Germinal center (tissue), 1 donor: ENCODE results near the gene PCSK4.
"Not testable (repeated sequence)": the region's sequence is repeated elsewhere in the genome, so short reads cannot be mapped to it uniquely, and the experiment has no call there.

ENCODE experiments used
- DNase-seq: peaks from one replicate; pipeline ENCODE4 v3.0.0; 2012; ENCODE audit warnings: mixed read lengths, low spot score

Gene PCSK4

GRCh38 chr19:1522061-1522460 is 31.9 kb upstream of the PCSK4 start:
- no peak for DNase-seq

DNA sequence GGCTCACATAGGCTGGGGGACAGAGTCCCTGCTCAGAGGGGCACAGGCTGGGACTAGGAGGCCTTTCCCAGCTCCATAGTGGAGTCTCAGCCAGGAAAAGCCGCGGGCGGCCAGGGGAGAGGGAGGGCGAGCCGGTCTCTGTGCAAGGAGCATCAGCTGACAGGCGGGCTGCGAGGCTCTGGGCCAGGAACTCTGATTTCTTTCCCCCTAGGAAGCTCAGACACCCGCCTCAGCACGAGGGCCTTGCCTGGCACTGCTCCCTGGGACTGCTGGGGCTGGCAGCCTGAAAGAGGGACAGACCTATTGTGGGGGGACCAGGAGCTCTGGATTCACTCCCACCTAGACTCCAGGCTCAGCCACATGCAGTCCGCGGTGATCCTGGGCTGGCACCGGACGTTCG is 31.5 kb upstream of the PCSK4 start:
- no peak for DNase-seq

- no peak for DNase-seq
Observed at GRCh38 chr19:1520203-1520780, 30.1 kb upstream of the PCSK4 start.

DNA sequence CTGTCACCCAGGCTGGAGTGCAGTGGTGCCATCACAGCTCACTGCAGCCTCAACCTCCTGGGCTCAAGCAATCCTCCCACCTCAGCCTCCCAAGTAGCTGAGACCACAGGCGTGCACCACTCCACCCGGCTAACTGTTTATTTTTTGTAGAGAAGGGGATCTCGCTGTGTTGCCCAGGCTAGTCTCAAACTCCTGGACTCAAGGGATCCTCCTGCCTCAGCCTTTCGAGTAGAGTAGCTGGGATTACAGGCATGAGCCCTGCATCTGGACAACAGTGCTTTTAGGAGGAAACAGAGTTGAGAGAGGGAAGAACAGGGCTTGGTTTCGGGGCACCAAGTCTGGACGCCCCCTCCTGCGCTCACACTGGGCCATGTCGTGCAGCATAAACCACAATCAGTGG is 29.7 kb upstream of the PCSK4 start:
- DNase-seq: not testable (repeated sequence)

GRCh38 chr19:1518471-1518870 is 28.3 kb upstream of the PCSK4 start:
- no peak for DNase-seq

DNA sequence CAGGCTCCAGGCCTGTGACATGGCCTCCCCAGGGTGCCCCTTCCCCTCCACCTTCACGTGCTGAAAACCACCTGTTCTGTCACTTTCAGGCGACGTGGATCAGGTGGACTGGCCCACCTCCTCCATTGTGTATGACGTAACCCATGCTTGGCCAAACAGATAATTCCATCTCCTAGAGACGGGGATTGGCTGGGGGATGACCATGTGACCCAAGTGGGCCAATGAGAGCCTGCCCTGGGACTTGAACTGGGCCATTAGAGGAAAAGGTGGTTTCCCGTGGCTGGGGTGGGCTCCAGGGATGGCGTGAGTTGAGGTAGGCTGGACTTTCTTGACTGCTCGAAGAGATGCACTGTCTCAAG is 26.2 kb upstream of the PCSK4 start:
- DNase-seq: no peak

DNA sequence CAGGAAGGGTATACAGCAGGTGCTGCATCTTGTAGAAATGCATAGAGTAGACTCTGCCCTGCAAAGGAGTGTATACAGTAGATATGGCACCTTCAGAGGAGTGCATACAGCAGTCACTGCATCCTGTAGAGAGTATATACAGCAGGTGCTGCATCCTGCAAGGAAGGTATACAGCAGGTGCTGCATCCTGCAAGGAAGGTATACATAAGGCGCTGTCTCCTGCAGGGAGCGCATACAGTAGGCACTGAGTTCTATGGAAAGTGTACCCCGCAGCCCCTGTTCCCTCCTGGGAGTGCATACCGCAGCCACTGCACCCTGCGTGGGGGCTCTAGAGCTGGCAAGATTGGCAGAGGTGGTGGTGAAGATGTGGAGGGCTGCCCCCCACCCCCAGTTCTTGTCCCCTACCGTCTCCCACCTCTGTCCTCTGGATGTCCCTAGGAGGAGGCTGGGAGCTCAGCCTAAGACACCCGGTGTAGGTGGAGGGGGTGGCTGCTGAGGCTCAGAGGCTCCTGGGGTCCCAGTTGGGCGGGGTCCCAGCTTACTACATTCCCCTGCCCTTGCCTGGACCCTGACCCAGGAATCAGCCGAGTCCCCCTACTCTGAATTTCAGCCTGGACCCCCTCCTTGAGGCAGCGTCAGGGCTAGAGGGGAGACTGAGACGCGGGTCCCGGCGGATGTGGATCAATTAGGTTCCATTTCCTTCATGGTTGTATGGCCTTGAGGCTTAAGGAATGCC is 25.0 kb upstream of the PCSK4 start:
- DNase-seq: no peak

- no peak for DNase-seq
Observed at GRCh38 chr19:1514295-1514661, 24.1 kb upstream of the PCSK4 start.

- DNase-seq: peak; percentile 64
Observed at GRCh38 chr19:1513499-1514294, 23.5 kb upstream of the PCSK4 start.

- peak; percentile 53 for DNase-seq
Observed at GRCh38 chr19:1512671-1513498, 22.7 kb upstream of the PCSK4 start, which contains the start of gene ADAMTSL5. Gene ADAMTSL5, minus strand, starts transcription at chr19:1513019. Its CDS starts 2,076 bp downstream, at chr19:1510943.

- DNase-seq: no peak
Observed at GRCh38 chr19:1511318-1512317, 21.5 kb upstream of the PCSK4 start.

DNA sequence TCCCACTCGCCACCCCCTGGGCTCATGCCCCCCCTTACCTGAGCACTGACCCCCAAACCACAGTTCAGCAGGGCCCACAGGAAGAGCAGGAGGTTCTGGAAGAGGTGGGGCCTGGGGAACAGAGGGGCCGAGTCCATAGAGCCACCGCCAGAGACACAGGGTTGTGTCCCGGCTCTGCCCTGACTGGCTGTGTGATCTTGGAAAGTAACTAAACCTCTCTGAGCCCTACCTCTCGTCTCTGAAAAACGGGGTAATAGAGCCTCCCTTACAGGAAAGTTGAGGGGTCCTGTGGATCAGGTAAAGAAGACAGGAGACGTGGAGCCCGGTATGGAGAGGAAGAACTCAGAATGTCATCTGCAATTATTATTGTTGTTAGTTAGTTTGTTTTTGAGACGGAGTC is 20.7 kb upstream of the PCSK4 start:
- DNase-seq: no peak

GRCh38 chr19:1510442-1510806 is 20.3 kb upstream of the PCSK4 start:
- DNase-seq: no peak

- DNase-seq: no peak
Observed at GRCh38 chr19:1509602-1510441, 19.7 kb upstream of the PCSK4 start.

GRCh38 chr19:1508507-1508856 is 18.3 kb upstream of the PCSK4 start:
- DNase-seq: no peak

DNA sequence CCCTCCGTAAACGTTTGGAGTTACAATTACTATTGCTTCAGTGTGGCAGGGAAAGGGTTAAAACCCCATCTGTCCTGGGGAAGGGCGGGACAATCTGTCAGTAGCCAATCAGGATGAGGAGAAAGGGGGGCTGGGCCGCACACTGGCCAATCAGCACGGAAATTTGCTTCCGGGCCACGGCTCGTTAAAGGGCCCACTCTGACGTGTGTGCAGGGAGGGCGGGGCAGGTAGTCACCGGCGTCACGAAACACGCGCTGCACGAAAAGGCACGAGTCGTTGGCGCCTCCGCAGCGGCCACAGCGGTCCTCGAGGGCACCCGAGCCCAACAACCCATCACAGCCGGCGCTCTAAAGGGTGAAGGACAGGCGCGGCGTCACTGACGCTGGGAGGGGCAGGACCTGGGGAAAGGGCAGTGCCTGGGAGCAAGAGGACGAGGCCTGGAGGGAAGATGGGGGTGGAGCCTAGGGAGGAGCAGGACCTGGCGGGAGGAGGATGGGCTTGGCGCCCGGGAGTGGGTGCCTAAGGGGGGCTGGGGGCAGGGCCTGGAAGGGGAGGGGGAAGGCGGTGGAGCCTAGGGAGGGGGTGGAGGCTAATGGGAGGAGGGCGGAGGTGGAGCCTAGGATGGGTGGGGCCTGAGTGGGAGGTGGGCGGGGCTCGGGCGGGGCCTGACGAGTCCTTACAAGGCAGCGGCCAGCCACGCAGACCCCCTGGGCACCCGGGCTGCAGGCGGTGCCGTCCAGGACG is 17.8 kb upstream of the PCSK4 start:
- peak; percentile 99 for DNase-seq

GRCh38 chr19:1507192-1507660 is 17.1 kb upstream of the PCSK4 start:
- DNase-seq: no peak

GRCh38 chr19:1505991-1506881 is 16.1 kb upstream of the PCSK4 start:
- DNase-seq: no peak
